Tibial nerve (tissue), 4 donors: ENCODE measurements around the gene RPS6KA2. TPM values are rescaled to one million over a fixed set of nuclear protein-coding genes. Genes with fewer than 3 reads are reported as not detected.

Experiments
- DNase-seq, 2 donors: peaks; one replicate each; pipeline ENCODE4 v3.0.0-alpha.2; 2019; ENCODE audit warnings: low spot score in 2 of 2
- H3K27ac ChIP-seq, 4 donors: fragments of 200-600 bp; sonication (generic) in 3 of 4; one replicate each; pipeline ENCODE4 v1.5.1; 2017 to 2019; ENCODE audit warnings: mild to moderate bottlenecking in 1 of 4
- H3K27me3 ChIP-seq, 2 donors: fragments of 200-600 bp; sonication (generic) in 1 of 2; one replicate each; pipeline versions ENCODE4 v1.5.1 to v1.6.0; 2017 to 2019
- H3K36me3 ChIP-seq, 3 donors: fragments of 200-600 bp; sonication (generic); one replicate each; pipeline ENCODE4 v1.5.1; 2018 to 2019
- H3K4me1 ChIP-seq, 4 donors: fragments of 200-600 bp; sonication (generic) in 3 of 4; one replicate each; pipeline ENCODE4 v1.5.1; 2017 to 2019
- H3K4me3 ChIP-seq, 4 donors: fragments of 200-600 bp; sonication (generic) in 3 of 4; one replicate each; pipeline ENCODE4 v1.5.1; 2017 to 2019; ENCODE audit warnings: mild to moderate bottlenecking in 1 of 4, moderate library complexity in 1 of 4
- H3K9me3 ChIP-seq, 4 donors: fragments of 200-600 bp; sonication (generic) in 3 of 4; one replicate each; pipeline ENCODE4 v1.5.1; 2017 to 2019
- CTCF ChIP-seq, 5 experiments: fragments of 200-600 bp in 3 of 5; fragments of 450-650 bp in 2 of 5; sonication (generic) in 3 of 5; IDR thresholded peaks; one replicate each; pipeline ENCODE4 v1.5.1; 2016 to 2019; ENCODE audit warnings: antibody characterized with exemption in 5 of 5, mild to moderate bottlenecking in 3 of 5, moderate library complexity in 2 of 5
- EP300 ChIP-seq, 2 donors: sonication (generic); formaldehyde crosslinking; IDR thresholded peaks; one replicate each; pipeline ENCODE4 v1.6.1; 2017; ENCODE audit warnings: antibody characterized with exemption in 2 of 2, mild to moderate bottlenecking in 1 of 2
- POLR2A ChIP-seq, 2 donors: fragments of 450-650 bp; IDR thresholded peaks; one replicate each; pipeline ENCODE4 v1.6.1; 2017; ENCODE audit warnings: antibody characterized with exemption in 2 of 2, mild to moderate bottlenecking in 2 of 2, moderate library complexity in 2 of 2
- WGBS, 2 donors: methylation state at CpG; one replicate each; pipeline ENCODE4 v1.1.5; 2018; 5-methylcytosine and 5-hydroxymethylcytosine counted together
- total RNA-seq, 4 donors: library from RNA; depleted of rRNA; stranded (reverse); fragments of >200 nt; gene quantifications; one replicate each; pipeline ENCODE4 v1.1.0, GENCODE V29; 2016

RPS6KA2 gene
- total RNA-seq, 4 donors from 2014 or later: 89.6 to 153 (median 103) TPM

- peaks cover 0 to 60% (median 0%) of the 10 kb centered on the region in 3 donors for H3K36me3 ChIP-seq
- no peak for DNase-seq
These were observed 214.7 kb downstream of the RPS6KA2 start for GRCh38 chr6:166412156-166412910.

GRCh38 chr6:166411721-166412151 is 215.3 kb downstream of the RPS6KA2 start:
- Histone ChIP-seq H3K36me3 (peaks cover 0 to 54% (median 0%) of the 10 kb centered on the region in 3 donors), H3K27ac (peak overlapping the region in 1 of 4 donors; percentile 9), H3K27me3 (no peaks in the 10 kb centered on the region), H3K4me3 (no peak overlapping the region), H3K4me1 (no peaks in the 10 kb centered on the region), H3K9me3 (no peaks in the 10 kb centered on the region)
- 81 to 84% methylated on average over 12 of the region's 12 CpGs for WGBS, 2 donors
- TF ChIP-seq EP300 (IDR thresholded peaks at IDR 0.05) (no peak), CTCF (IDR thresholded peaks at IDR 0.05) (no peak), POLR2A (IDR thresholded peaks at IDR 0.05) (no peak)
- no peak for DNase-seq

More at GRCh38 chr6:166412156-166412910, 214.7 kb downstream of the RPS6KA2 start:
- Histone ChIP-seq H3K27ac (no peak overlapping the region), H3K27me3 (no peaks in the 10 kb centered on the region), H3K9me3 (no peaks in the 10 kb centered on the region), H3K4me1 (no peaks in the 10 kb centered on the region), H3K4me3 (no peak overlapping the region)
- WGBS, 2 donors: 93% methylated on average over 48 to 49 of the region's 49 CpGs
- TF ChIP-seq CTCF (IDR thresholded peaks at IDR 0.05): no peak
- no peak for TF ChIP-seq POLR2A (IDR thresholded peaks at IDR 0.05)
- no peak for TF ChIP-seq EP300 (IDR thresholded peaks at IDR 0.05)

GRCh38 chr6:166411271-166411670 is 215.8 kb downstream of the RPS6KA2 start:
- WGBS, 2 donors: 75 to 76% methylated on average over 15 of the region's 15 CpGs
- H3K36me3 ChIP-seq: peaks cover 0 to 50% (median 0%) of the 10 kb centered on the region in 3 donors

GRCh38 chr6:166410426-166410935 is 216.6 kb downstream of the RPS6KA2 start:
- DNase-seq: no peak
- H3K4me1 ChIP-seq: no peaks in the 10 kb centered on the region
- no peaks in the 10 kb centered on the region for H3K9me3 ChIP-seq
- WGBS, 2 donors: 85 to 87% methylated on average over 10 of the region's 10 CpGs
- H3K27ac ChIP-seq: no peak overlapping the region
- no peaks in the 10 kb centered on the region for H3K27me3 ChIP-seq
- H3K36me3 ChIP-seq: peaks cover 0 to 42% (median 0%) of the 10 kb centered on the region in 3 donors
- TF ChIP-seq CTCF (IDR thresholded peaks at IDR 0.05) (no peak), POLR2A (IDR thresholded peaks at IDR 0.05) (no peak), EP300 (IDR thresholded peaks at IDR 0.05) (no peak)
- H3K4me3 ChIP-seq: no peak overlapping the region

More at GRCh38 chr6:166411271-166411670, 215.8 kb downstream of the RPS6KA2 start:
- H3K9me3 ChIP-seq: no peaks in the 10 kb centered on the region
- DNase-seq: no peak
- peak overlapping the region in 1 of 4 donors; percentile 9 for H3K27ac ChIP-seq
- TF ChIP-seq EP300 (IDR thresholded peaks at IDR 0.05) (no peak), CTCF (IDR thresholded peaks at IDR 0.05) (no peak), POLR2A (IDR thresholded peaks at IDR 0.05) (no peak)
- H3K27me3 ChIP-seq: no peaks in the 10 kb centered on the region
- H3K4me1 ChIP-seq: no peaks in the 10 kb centered on the region
- no peak overlapping the region for H3K4me3 ChIP-seq
